BE2C (cell line): ENCODE measurements around the gene GPR108.

Experiments
- DNase-seq: peaks from one replicate; pipeline ENCODE4 v3.0.0-alpha.2; 2020
- H3K27me3 ChIP-seq: fragments of 250-450 bp; sonication (Bioruptor Pico); 2 replicates; pipeline ENCODE4 v1.5.1; 2020; ENCODE audit warnings: mild to moderate bottlenecking
- H3K36me3 ChIP-seq: fragments of 250-450 bp; sonication (Bioruptor Pico); 2 replicates; pipeline ENCODE4 v1.5.1; 2020; ENCODE audit warnings: mild to moderate bottlenecking
- H3K4me1 ChIP-seq: fragments of 250-450 bp; sonication (Bioruptor Pico); 2 replicates; pipeline ENCODE4 v1.5.1; 2020
- H3K4me3 ChIP-seq: 2 replicates; pipeline ENCODE4 v1.5.1; 2011; ENCODE audit warnings: low read depth, low read length
- H3K9me3 ChIP-seq: fragments of 250-450 bp; sonication (Bioruptor Pico); 2 replicates; pipeline ENCODE4 v1.5.1; 2020
- TF ChIP-seq, protein P1 (sequence below): IDR thresholded peaks from 2 replicates; pipeline ENCODE4 v1.5.1; 2012; ENCODE audit warnings: mild to moderate bottlenecking, low read depth, low read length

GPR108 gene

DNA sequence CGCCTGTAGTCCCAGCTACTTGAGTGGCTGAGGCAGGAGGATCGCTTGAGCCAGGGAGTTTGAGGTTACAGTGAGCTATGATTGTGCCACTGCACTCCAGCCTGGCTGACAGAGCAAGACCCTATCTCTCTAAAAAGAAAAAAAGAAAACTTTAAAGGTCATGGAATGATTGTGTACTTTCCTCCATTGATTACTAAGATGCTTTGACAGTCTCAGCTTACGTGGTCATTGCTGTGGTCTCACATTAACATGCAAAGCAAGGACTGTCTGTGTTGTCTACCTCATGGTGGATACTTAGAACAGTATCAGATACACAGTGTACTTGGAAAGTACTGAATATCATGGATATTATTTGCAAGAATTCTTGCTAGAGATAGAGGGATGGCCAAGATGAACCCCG, 53.4 kb downstream of the GPR108 start:
- no peaks in the 10 kb centered on the region for H3K36me3 ChIP-seq
- no peak overlapping the region for H3K4me3 ChIP-seq
- H3K9me3 ChIP-seq: no peaks in the 10 kb centered on the region
- H3K4me1 ChIP-seq: no peaks in the 10 kb centered on the region
- TF ChIP-seq, protein P1, sequence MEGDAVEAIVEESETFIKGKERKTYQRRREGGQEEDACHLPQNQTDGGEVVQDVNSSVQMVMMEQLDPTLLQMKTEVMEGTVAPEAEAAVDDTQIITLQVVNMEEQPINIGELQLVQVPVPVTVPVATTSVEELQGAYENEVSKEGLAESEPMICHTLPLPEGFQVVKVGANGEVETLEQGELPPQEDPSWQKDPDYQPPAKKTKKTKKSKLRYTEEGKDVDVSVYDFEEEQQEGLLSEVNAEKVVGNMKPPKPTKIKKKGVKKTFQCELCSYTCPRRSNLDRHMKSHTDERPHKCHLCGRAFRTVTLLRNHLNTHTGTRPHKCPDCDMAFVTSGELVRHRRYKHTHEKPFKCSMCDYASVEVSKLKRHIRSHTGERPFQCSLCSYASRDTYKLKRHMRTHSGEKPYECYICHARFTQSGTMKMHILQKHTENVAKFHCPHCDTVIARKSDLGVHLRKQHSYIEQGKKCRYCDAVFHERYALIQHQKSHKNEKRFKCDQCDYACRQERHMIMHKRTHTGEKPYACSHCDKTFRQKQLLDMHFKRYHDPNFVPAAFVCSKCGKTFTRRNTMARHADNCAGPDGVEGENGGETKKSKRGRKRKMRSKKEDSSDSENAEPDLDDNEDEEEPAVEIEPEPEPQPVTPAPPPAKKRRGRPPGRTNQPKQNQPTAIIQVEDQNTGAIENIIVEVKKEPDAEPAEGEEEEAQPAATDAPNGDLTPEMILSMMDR: no peak
- H3K27me3 ChIP-seq: no peaks in the 10 kb centered on the region
- no peak for DNase-seq

DNA sequence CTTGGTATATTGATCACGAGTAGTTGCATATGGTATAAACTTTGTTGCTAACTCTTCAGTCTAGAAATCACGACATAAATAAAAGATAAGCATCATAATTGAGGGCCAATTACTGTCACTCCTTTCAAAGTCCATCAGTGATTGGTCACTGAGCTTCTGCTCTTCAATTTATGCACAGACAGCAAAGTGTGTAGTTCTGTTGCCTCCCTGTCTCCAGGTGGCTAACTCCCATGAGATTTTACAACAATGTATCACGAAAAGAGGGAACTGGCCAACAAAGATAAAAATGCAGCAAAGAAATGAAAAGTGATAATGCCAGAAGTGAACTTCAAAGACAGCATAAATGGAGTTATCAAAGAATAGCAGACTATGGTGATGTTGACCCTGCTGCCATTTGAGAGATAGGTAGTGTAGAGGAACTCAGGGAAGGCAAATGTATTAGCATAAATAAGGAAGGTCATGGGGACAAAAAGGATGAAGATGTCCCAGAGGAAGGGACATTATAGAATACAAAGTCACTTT, 54.7 kb downstream of the GPR108 start:
- DNase-seq: no peak
- Histone ChIP-seq H3K9me3 (no peaks in the 10 kb centered on the region), H3K4me1 (no peaks in the 10 kb centered on the region), H3K4me3 (no peak overlapping the region), H3K36me3 (no peaks in the 10 kb centered on the region), H3K27me3 (no peaks in the 10 kb centered on the region)
- TF ChIP-seq, protein P1: no peak

DNA sequence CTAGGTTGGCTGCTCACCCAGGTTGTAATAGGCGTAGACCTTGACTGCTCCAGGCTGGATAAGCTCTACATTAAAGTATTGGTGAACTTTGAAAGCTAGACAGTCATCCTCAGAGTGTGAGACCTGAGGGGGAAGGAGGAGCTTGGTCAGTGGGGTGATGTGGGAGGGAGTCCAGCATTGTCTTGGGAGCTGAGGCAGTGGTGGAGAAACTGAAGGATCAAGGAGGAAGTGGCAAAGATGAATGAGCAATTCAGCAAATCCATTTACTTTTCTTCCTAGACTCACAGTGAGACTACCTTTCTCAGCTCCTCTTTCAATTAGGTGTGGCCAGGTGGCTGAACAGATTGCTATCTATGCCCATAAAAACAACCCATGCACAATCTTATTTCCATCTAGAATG, 57.2 kb downstream of the GPR108 start:
- no peaks in the 10 kb centered on the region for H3K9me3 ChIP-seq
- TF ChIP-seq, protein P1: no peak

More for the DNA sequence above, 57.2 kb downstream of the GPR108 start:
- Histone ChIP-seq H3K36me3 (no peaks in the 10 kb centered on the region), H3K4me3 (no peak overlapping the region), H3K4me1 (no peaks in the 10 kb centered on the region), H3K27me3 (no peaks in the 10 kb centered on the region)
- DNase-seq: no peak
